ENCODE measurements around the gene LNPEP.

LNPEP gene

DNA sequence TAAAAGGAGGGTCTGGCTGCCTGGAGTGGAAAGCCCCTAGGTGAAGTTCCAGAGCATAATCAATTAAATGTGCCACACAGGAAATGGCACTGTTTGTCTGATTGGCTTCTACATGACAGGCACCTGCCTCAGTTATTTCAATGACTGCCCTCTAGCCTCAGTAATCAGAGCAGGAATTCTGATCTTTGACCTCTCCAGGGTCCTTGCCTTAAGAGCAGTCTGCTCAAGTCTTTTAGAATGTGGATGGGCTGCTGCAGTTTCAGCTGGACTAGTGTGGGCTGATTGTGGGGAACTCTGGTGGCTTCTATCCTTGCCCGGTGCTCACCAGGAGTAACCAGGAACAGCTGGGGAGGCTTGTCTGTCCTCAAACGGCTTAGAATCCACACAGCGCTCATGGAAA lies 107.6 kb downstream of the LNPEP start:
- no peak for DNase-seq
- Histone ChIP-seq H3K36me3 (ENCODE audit: control insufficient read depth, insufficient read depth, low read length) (no peaks in the 10 kb centered on the region), H3K4me1 (ENCODE audit: control insufficient read depth, insufficient read depth, low read length, poor library complexity, severe bottlenecking) (no peaks in the 10 kb centered on the region), H3K27me3 (replicated peaks; ENCODE audit: control insufficient read depth, insufficient read depth, low read length, poor library complexity, severe bottlenecking) (no peaks in the 10 kb centered on the region), H3K27ac (ENCODE audit: insufficient read depth, low read length, poor library complexity, severe bottlenecking) (no peak overlapping the region), H3K9me3 (ENCODE audit: control insufficient read depth, low read length) (no peaks in the 10 kb centered on the region), H3K4me3 (ENCODE audit: insufficient read depth, low read depth, low read length, poor library complexity, severe bottlenecking) (no peak overlapping the region)

DNA sequence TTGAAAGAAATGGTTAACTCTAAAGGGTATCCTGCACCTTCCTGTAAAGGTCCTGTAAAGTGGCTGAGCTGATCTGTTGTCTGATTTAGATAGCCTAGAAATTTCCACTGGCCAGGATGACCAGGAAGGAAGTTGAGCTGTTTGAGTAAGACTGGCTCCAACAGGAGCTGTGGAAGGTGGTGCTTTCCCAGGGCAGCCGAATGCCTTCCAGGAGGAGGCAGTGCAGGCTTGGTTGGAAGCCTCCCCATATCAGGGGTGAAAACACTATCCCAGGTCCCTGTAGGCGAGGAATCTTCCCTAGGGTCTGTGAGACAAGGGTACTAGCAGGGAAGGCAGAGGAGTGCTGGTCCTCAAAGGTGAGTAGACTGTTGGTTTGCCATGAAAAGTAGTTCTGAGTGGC lies 108.2 kb downstream of the LNPEP start:
- no peak overlapping the region for H3K27ac ChIP-seq (ENCODE audit: insufficient read depth, low read length, poor library complexity, severe bottlenecking)
- no peaks in the 10 kb centered on the region for H3K27me3 ChIP-seq (replicated peaks; ENCODE audit: control insufficient read depth, insufficient read depth, low read length, poor library complexity, severe bottlenecking)
- H3K36me3 ChIP-seq (ENCODE audit: control insufficient read depth, insufficient read depth, low read length) = no peaks in the 10 kb centered on the region
- no peaks in the 10 kb centered on the region for H3K9me3 ChIP-seq (ENCODE audit: control insufficient read depth, low read length)
- no peak for DNase-seq
- no peaks in the 10 kb centered on the region for H3K4me1 ChIP-seq (ENCODE audit: control insufficient read depth, insufficient read depth, low read length, poor library complexity, severe bottlenecking)
- no peak overlapping the region for H3K4me3 ChIP-seq (ENCODE audit: insufficient read depth, low read depth, low read length, poor library complexity, severe bottlenecking)

DNA sequence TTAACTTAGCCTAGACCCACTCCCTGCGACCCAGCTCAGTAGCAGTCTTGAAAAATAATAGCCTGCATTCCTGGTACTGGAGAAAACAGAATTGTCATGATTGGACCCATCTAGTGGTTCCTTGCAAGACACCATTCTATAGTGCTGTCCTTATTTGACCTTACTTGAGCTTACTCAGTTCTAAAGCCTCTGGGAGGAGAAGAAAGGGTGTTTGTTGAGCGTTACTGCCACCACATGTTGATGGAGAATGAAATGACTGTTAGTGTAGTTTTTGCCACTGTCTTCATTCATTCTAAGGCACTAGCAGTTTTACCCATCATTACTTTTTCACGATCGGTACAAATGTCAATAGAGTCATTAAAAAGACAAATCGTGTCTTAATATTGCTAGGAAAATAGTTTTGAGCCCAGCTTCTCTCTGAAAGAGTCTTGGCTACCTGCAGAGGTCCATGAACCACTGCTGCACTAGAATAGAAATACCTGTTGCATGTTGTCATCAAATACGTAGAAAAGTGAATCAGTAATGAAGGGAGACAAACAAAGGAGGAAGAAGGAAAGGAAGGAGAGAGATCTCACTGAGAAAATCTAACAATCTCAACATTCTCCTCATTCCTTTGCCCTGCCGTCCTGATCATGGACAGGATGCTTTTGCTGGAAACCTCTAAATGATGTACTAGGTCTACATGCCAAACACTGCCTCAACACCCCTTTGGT lies 110.5 kb downstream of the LNPEP start:
- H3K9me3 ChIP-seq (ENCODE audit: control insufficient read depth, low read length) = no peaks in the 10 kb centered on the region
- no peaks in the 10 kb centered on the region for H3K36me3 ChIP-seq (ENCODE audit: control insufficient read depth, insufficient read depth, low read length)
- H3K27me3 ChIP-seq (replicated peaks; ENCODE audit: control insufficient read depth, insufficient read depth, low read length, poor library complexity, severe bottlenecking) = no peaks in the 10 kb centered on the region
- no peak for DNase-seq
- H3K4me3 ChIP-seq (ENCODE audit: insufficient read depth, low read depth, low read length, poor library complexity, severe bottlenecking) = no peak overlapping the region
- H3K4me1 ChIP-seq (ENCODE audit: control insufficient read depth, insufficient read depth, low read length, poor library complexity, severe bottlenecking) = no peaks in the 10 kb centered on the region
- H3K27ac ChIP-seq (ENCODE audit: insufficient read depth, low read length, poor library complexity, severe bottlenecking) = no peak overlapping the region

DNA sequence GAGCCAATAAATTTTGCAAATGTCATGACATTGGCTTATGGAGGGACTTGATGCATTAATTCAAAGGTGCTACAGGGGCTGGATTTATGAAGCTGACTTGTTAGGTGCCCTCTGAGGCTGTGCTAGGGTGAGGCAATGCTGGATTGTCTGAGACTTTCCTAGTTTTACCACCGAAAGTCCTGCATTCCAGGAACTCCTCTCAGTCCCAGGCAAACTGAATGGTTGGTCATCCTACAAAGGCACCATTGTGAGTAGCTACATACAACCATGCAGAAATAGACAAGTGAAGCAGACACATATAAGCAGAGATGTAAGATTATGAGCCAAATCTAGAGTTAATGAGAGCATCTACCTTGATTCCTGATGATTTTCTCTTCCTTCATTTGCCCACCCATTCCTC lies 111.2 kb downstream of the LNPEP start:
- H3K4me1 ChIP-seq (ENCODE audit: control insufficient read depth, insufficient read depth, low read length, poor library complexity, severe bottlenecking) = no peaks in the 10 kb centered on the region
- no peak for DNase-seq
- H3K27ac ChIP-seq (ENCODE audit: insufficient read depth, low read length, poor library complexity, severe bottlenecking) = no peak overlapping the region
- H3K4me3 ChIP-seq (ENCODE audit: insufficient read depth, low read depth, low read length, poor library complexity, severe bottlenecking) = no peak overlapping the region
- no peaks in the 10 kb centered on the region for H3K36me3 ChIP-seq (ENCODE audit: control insufficient read depth, insufficient read depth, low read length)
- H3K27me3 ChIP-seq (replicated peaks; ENCODE audit: control insufficient read depth, insufficient read depth, low read length, poor library complexity, severe bottlenecking) = no peaks in the 10 kb centered on the region
- no peaks in the 10 kb centered on the region for H3K9me3 ChIP-seq (ENCODE audit: control insufficient read depth, low read length)

DNA sequence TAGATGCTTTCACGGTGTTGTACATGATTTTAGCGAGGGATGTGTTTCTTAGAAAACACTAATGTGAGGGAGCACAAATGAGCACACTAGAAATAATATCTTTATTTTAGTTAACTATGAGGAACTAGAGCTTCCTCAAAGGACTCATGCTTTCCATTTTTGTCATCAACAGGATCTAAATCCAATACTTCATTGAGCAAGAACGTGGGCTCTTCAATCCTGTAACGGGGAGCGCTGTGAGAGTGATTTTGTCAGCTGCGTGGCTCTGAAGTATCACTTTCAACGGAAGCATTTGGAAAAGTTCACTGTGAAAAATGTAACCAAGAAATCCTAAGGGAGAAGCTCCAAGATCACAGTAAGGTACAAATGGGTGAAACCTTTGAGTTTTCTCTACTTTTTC lies 113.3 kb downstream of the LNPEP start:
- Histone ChIP-seq H3K36me3 (ENCODE audit: control insufficient read depth, insufficient read depth, low read length) (no peaks in the 10 kb centered on the region), H3K4me3 (ENCODE audit: insufficient read depth, low read depth, low read length, poor library complexity, severe bottlenecking) (no peak overlapping the region), H3K9me3 (ENCODE audit: control insufficient read depth, low read length) (no peaks in the 10 kb centered on the region), H3K27me3 (replicated peaks; ENCODE audit: control insufficient read depth, insufficient read depth, low read length, poor library complexity, severe bottlenecking) (no peaks in the 10 kb centered on the region), H3K4me1 (ENCODE audit: control insufficient read depth, insufficient read depth, low read length, poor library complexity, severe bottlenecking) (no peaks in the 10 kb centered on the region), H3K27ac (ENCODE audit: insufficient read depth, low read length, poor library complexity, severe bottlenecking) (no peak overlapping the region)
- DNase-seq = no peak

DNA sequence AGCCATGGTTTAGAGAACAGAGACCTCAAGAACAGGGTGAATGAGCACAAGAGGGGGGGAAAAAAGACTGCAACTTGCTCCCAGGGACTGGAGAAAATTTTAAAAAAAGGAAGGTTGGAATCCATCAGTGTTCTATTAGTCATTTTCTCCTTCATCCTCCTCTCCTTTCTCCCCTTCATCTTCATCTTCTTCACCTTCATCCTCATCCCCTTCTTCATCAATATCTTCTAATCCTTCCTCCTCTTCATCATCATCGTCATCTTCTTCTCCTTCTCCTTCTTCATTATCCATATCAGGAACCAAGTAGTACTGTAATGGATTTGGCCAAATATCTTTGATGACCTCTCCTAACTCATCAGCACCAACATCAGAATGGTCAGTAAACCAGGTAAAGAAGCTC lies 120.4 kb downstream of the LNPEP start:
- Histone ChIP-seq H3K4me3 (ENCODE audit: insufficient read depth, low read depth, low read length, poor library complexity, severe bottlenecking) (no peak overlapping the region), H3K36me3 (ENCODE audit: control insufficient read depth, insufficient read depth, low read length) (no peaks in the 10 kb centered on the region), H3K4me1 (ENCODE audit: control insufficient read depth, insufficient read depth, low read length, poor library complexity, severe bottlenecking) (no peaks in the 10 kb centered on the region), H3K27me3 (replicated peaks; ENCODE audit: control insufficient read depth, insufficient read depth, low read length, poor library complexity, severe bottlenecking) (no peaks in the 10 kb centered on the region), H3K27ac (ENCODE audit: insufficient read depth, low read length, poor library complexity, severe bottlenecking) (no peak overlapping the region), H3K9me3 (ENCODE audit: control insufficient read depth, low read length) (no peaks in the 10 kb centered on the region)
- no peak for DNase-seq

DNA sequence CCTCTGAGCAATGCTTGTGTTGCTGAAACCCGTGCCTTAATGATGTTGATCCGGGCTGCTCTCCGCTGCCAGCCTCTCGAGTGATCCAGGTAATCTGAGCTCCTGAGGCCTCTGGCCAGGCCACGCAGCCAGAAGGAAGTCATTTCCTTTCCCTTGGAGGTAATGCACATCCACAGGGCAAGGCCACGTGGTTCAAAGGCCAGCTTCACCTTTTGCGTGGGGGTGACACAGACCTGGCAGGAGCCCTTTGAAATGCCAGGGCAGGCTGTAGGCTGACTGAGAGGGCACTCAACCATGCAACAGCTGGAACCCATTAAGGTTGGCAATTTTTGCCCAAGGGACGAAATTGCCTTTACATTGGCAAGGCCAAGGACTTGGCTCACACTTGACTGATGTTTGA lies 126.2 kb downstream of the LNPEP start:
- Histone ChIP-seq H3K27ac (ENCODE audit: insufficient read depth, low read length, poor library complexity, severe bottlenecking) (no peak overlapping the region), H3K4me1 (ENCODE audit: control insufficient read depth, insufficient read depth, low read length, poor library complexity, severe bottlenecking) (no peaks in the 10 kb centered on the region)

DNA sequence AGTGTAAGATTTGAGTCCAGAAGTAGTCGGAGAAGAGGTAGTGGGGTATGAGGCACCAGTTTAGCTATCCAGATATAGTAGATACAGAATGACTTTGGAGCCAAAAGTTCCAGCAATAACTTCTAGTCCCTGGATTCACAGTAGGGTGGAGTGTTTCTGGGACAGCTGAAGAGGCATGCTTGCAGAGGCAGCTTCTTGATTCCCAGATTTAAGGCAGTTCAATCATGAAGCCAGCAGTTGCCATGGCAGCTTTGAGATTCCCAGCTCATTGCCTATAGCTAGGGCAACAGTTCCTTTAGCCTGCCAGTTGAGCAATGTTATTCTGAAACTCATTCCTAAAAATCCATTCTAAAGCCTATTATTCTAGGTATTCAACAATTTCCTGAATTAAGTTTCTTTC lies 127.4 kb downstream of the LNPEP start:
- no peaks in the 10 kb centered on the region for H3K4me1 ChIP-seq (ENCODE audit: control insufficient read depth, insufficient read depth, low read length, poor library complexity, severe bottlenecking)
- H3K9me3 ChIP-seq (ENCODE audit: control insufficient read depth, low read length) = no peaks in the 10 kb centered on the region
- H3K4me3 ChIP-seq (ENCODE audit: insufficient read depth, low read depth, low read length, poor library complexity, severe bottlenecking) = no peak overlapping the region
- no peak overlapping the region for H3K27ac ChIP-seq (ENCODE audit: insufficient read depth, low read length, poor library complexity, severe bottlenecking)
- no peaks in the 10 kb centered on the region for H3K36me3 ChIP-seq (ENCODE audit: control insufficient read depth, insufficient read depth, low read length)
- no peaks in the 10 kb centered on the region for H3K27me3 ChIP-seq (replicated peaks; ENCODE audit: control insufficient read depth, insufficient read depth, low read length, poor library complexity, severe bottlenecking)
- no peak for DNase-seq

More for the DNA sequence above, 126.2 kb downstream of the LNPEP start:
- no peaks in the 10 kb centered on the region for H3K36me3 ChIP-seq (ENCODE audit: control insufficient read depth, insufficient read depth, low read length)
- no peaks in the 10 kb centered on the region for H3K27me3 ChIP-seq (replicated peaks; ENCODE audit: control insufficient read depth, insufficient read depth, low read length, poor library complexity, severe bottlenecking)
- H3K4me3 ChIP-seq (ENCODE audit: insufficient read depth, low read depth, low read length, poor library complexity, severe bottlenecking) = no peak overlapping the region
- no peaks in the 10 kb centered on the region for H3K9me3 ChIP-seq (ENCODE audit: control insufficient read depth, low read length)
- no peak for DNase-seq

DNA sequence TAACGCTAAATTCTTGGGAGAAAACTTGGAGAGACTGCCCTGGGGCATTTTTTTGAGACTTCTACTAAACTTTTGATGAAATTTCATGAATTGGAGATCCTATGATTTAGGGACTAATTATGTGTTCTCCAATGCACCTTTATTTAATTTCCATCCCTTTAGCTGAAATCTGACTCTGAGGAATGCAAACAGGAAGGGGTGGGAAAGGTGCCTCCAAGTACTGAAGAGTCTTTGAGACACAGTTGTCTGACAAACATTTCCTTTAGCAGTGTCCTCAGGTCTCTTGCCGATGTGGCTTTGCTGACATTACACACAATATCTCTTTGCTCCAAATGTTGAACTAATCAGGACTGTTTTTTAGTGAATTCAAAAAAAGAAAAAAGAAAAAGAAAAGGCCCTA lies 129.6 kb downstream of the LNPEP start:
- no peaks in the 10 kb centered on the region for H3K27me3 ChIP-seq (replicated peaks; ENCODE audit: control insufficient read depth, insufficient read depth, low read length, poor library complexity, severe bottlenecking)
- no peak for DNase-seq
- no peak overlapping the region for H3K27ac ChIP-seq (ENCODE audit: insufficient read depth, low read length, poor library complexity, severe bottlenecking)
- H3K4me1 ChIP-seq (ENCODE audit: control insufficient read depth, insufficient read depth, low read length, poor library complexity, severe bottlenecking) = no peaks in the 10 kb centered on the region
- no peaks in the 10 kb centered on the region for H3K36me3 ChIP-seq (ENCODE audit: control insufficient read depth, insufficient read depth, low read length)
- H3K9me3 ChIP-seq (ENCODE audit: control insufficient read depth, low read length) = no peaks in the 10 kb centered on the region
- H3K4me3 ChIP-seq (ENCODE audit: insufficient read depth, low read depth, low read length, poor library complexity, severe bottlenecking) = no peak overlapping the region

DNA sequence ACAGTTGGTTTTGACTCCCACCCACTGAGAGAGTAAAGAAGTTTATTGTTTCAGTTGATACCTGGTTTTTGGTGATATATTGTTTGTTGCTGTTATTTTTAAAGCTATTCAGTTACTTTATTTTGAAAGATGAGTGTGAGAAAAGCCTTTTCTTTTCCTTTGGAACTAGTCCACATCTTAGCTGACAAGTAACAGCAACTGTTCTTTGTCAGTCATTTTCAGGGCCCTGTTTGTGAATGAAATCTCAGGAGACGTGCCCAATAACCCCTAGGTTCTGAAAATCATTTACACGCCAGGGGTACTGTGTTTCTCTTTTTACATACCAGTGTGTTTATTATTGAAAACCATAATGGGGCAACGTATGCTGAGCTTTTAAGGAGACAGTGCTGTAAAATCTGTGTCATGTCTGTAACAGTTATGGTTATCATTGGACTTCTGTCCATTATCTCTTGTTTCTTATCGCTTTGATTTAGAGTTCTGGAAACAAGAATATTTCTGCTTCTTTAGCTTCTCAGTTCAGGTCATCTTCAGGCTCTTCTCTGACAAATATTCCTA lies 131.5 kb downstream of the LNPEP start:
- Histone ChIP-seq H3K27me3 (replicated peaks; ENCODE audit: control insufficient read depth, insufficient read depth, low read length, poor library complexity, severe bottlenecking) (no peaks in the 10 kb centered on the region), H3K36me3 (ENCODE audit: control insufficient read depth, insufficient read depth, low read length) (no peaks in the 10 kb centered on the region), H3K9me3 (ENCODE audit: control insufficient read depth, low read length) (no peaks in the 10 kb centered on the region), H3K27ac (ENCODE audit: insufficient read depth, low read length, poor library complexity, severe bottlenecking) (no peak overlapping the region), H3K4me3 (ENCODE audit: insufficient read depth, low read depth, low read length, poor library complexity, severe bottlenecking) (no peak overlapping the region), H3K4me1 (ENCODE audit: control insufficient read depth, insufficient read depth, low read length, poor library complexity, severe bottlenecking) (no peaks in the 10 kb centered on the region)
- DNase-seq = no peak
